CD4-positive, alpha-beta T cell treated with Interleukin-6 for 4 hours (primary cell): ENCODE measurements around the gene ING5.

Experiments used
- DNase-seq: peaks from one replicate; pipeline ENCODE4 v3.0.0-alpha.2; 2020; ENCODE audit warnings: mixed read lengths

ING5 gene

GRCh38 chr2:241777686-241778627 lies 76.1 kb downstream of the ING5 start:
- no peak for DNase-seq
